ENCODE measurements around the gene C1QTNF6.
A peak's percentile ranks its signal among the peaks of the same experiment; 100 is the strongest.

C1QTNF6 gene

GRCh38 chr22:37223965-37224551 is 36.0 kb upstream of the C1QTNF6 start:
- TF ChIP-seq REST (IDR thresholded peaks at IDR 0.05; ENCODE audit: insufficient replicate concordance, low read depth) = no peak
- no peak for TF ChIP-seq GABPA (IDR thresholded peaks at IDR 0.05; ENCODE audit: low read depth)
- TF ChIP-seq CTCF (IDR thresholded peaks at IDR 0.05; ENCODE audit: insufficient read depth, low read length) = no peak
- no peak for TF ChIP-seq SPI1 (IDR thresholded peaks at IDR 0.05; ENCODE audit: borderline replicate concordance, low read depth)
- no peak for TF ChIP-seq POLR2AphosphoS5 (IDR thresholded peaks at IDR 0.05; ENCODE audit: low read depth)
- Histone ChIP-seq H3K27ac (replicated peaks) (no peak overlapping the region), H3K4me3 (replicated peaks; ENCODE audit: insufficient read depth, low read length) (no peak overlapping the region), H3K27me3 (ENCODE audit: insufficient read depth, poor library complexity, severe bottlenecking) (no peaks in the 10 kb centered on the region)
- DNase-seq (ENCODE audit: low read depth in 1 of 2, low spot score in 1 of 2) = no peak

GRCh38 chr22:37222440-37222971 is 34.5 kb upstream of the C1QTNF6 start:
- Histone ChIP-seq H3K27me3 (ENCODE audit: insufficient read depth, poor library complexity, severe bottlenecking) (no peaks in the 10 kb centered on the region), H3K4me3 (replicated peaks; ENCODE audit: insufficient read depth, low read length) (no peak overlapping the region), H3K27ac (replicated peaks) (peak overlapping the region; percentile 60)
- no peak for TF ChIP-seq CTCF (IDR thresholded peaks at IDR 0.05; ENCODE audit: insufficient read depth, low read length)
- no peak for TF ChIP-seq REST (IDR thresholded peaks at IDR 0.05; ENCODE audit: insufficient replicate concordance, low read depth)
- no peak for TF ChIP-seq GABPA (IDR thresholded peaks at IDR 0.05; ENCODE audit: low read depth)
- no peak; the same call in 1 of the 2 replicates for TF ChIP-seq SPI1 (IDR thresholded peaks at IDR 0.05; ENCODE audit: borderline replicate concordance, low read depth)
- TF ChIP-seq POLR2AphosphoS5 (IDR thresholded peaks at IDR 0.05; ENCODE audit: low read depth) = peak; percentile 40; the same call in 1 of the 2 replicates
- DNase-seq (ENCODE audit: low read depth in 1 of 2, low spot score in 1 of 2) = peak in 1 of 2 experiments; percentile 72

GRCh38 chr22:37221424-37222333 is 33.6 kb upstream of the C1QTNF6 start:
- Histone ChIP-seq H3K27me3 (ENCODE audit: insufficient read depth, poor library complexity, severe bottlenecking) (no peaks in the 10 kb centered on the region), H3K27ac (replicated peaks) (peak overlapping the region; percentile 60), H3K4me3 (replicated peaks; ENCODE audit: insufficient read depth, low read length) (no peak overlapping the region)
- DNase-seq (ENCODE audit: low read depth in 1 of 2, low spot score in 1 of 2) = no peak
- no peak for TF ChIP-seq CTCF (IDR thresholded peaks at IDR 0.05; ENCODE audit: insufficient read depth, low read length)
- TF ChIP-seq GABPA (IDR thresholded peaks at IDR 0.05; ENCODE audit: low read depth) = no peak
- TF ChIP-seq REST (IDR thresholded peaks at IDR 0.05; ENCODE audit: insufficient replicate concordance, low read depth) = no peak
- TF ChIP-seq POLR2AphosphoS5 (IDR thresholded peaks at IDR 0.05; ENCODE audit: low read depth) = no peak
- TF ChIP-seq SPI1 (IDR thresholded peaks at IDR 0.05; ENCODE audit: borderline replicate concordance, low read depth) = no peak
